Cardiac septum (tissue), 1 donor: ENCODE measurements around the gene SLC29A3. TPM values are rescaled to one million over a fixed set of nuclear protein-coding genes. Genes with fewer than 3 reads are reported as not detected.
"Not testable (repeated sequence)": the region's sequence is repeated elsewhere in the genome, so short reads cannot be mapped to it uniquely, and the experiment has no call there.

Source experiments
- DNase-seq: peaks from one replicate; pipeline ENCODE4 v3.0.0-alpha.2; 2020; ENCODE audit warnings: low spot score
- intact Hi-C: fragments of 100-400 bp; cut with DNase I; formaldehyde crosslinking; loops from one replicate; pipeline ENCODE4 v1.14.0; 2022
- long read RNA-seq: library from polyadenylated mRNA; unstranded; transcript quantifications from one replicate; pipeline ENCODE4 v2.0.0, GENCODE V29; 2021
- total RNA-seq: library from RNA; stranded (reverse); fragmentation: NEBNext Ultra II Directional; extraction: Animal tissue kit (Norgen Biotek cat#: 25700); gene quantifications from one replicate; pipeline ENCODE4 v1.2.1, GENCODE V29; 2021
- donor health status: DM: no; HTN: no; CAD: no.

SLC29A3 gene
- total RNA-seq: 1.6 TPM
- long read RNA-seq, partial matches to known transcripts: 1 of 3 reads
- long read RNA-seq, other reads (novel, unspliced or antisense): 1 of 3 reads

- DNase-seq: peak; percentile 88
- intact Hi-C loops: loop anchor here (2.0 to 5.0 kb wide), 6 partner anchors 58 to 578 kb away; no protein-coding TSS in a partner anchor
Measured at GRCh38 chr10:71319042-71319799, at the start of gene SLC29A3. Gene SLC29A3 (plus strand): TSS chr10:71319259. CDS start chr10:71319310, 51 bp downstream.

GRCh38 chr10:71269301-71270288 is 49.5 kb upstream of the SLC29A3 start:
- DNase-seq: no peak
- intact Hi-C loops: loop anchor here (2.0 to 5.0 kb wide), 4 partner anchors 37 to 207 kb away; partner anchors contain the start of gene UNC5B

- no peak for DNase-seq
- intact Hi-C loops: loop anchor here (5.0 kb wide), 1 partner anchor 143 kb away; no protein-coding TSS in a partner anchor
Measured at GRCh38 chr10:71270301-71271220, 48.5 kb upstream of the SLC29A3 start.

GRCh38 chr10:71271662-71272055 is 47.4 kb upstream of the SLC29A3 start:
- DNase-seq: no peak
- intact Hi-C loops: loop anchor here (5.0 kb wide), 1 partner anchor 144 kb away; no protein-coding TSS in a partner anchor

GRCh38 chr10:71272056-71272771 is 46.8 kb upstream of the SLC29A3 start:
- intact Hi-C loops: loop anchor here (5.0 kb wide), 1 partner anchor 145 kb away; no protein-coding TSS in a partner anchor
- DNase-seq: no peak

- not testable (repeated sequence) for DNase-seq
- intact Hi-C loops: loop anchor here (5.0 kb wide), 1 partner anchor 146 kb away; no protein-coding TSS in a partner anchor
Measured at GRCh38 chr10:71272974-71273373, 46.1 kb upstream of the SLC29A3 start.

- intact Hi-C loops: loop anchor here (5.0 kb wide), 1 partner anchor 146 kb away; no protein-coding TSS in a partner anchor
- no peak for DNase-seq
Measured at GRCh38 chr10:71273506-71273905, 45.6 kb upstream of the SLC29A3 start.

- intact Hi-C loops: loop anchor here (5.0 kb wide), 1 partner anchor 148 kb away; no protein-coding TSS in a partner anchor
Measured at GRCh38 chr10:71274901-71275796, 43.9 kb upstream of the SLC29A3 start.

GRCh38 chr10:71276873-71277272 is 42.2 kb upstream of the SLC29A3 start:
- intact Hi-C loops: no loop called here
- no peak for DNase-seq

More at GRCh38 chr10:71274901-71275796, 43.9 kb upstream of the SLC29A3 start:
- DNase-seq: no peak

- DNase-seq: no peak
- intact Hi-C loops: no loop called here
Measured at GRCh38 chr10:71277914-71278665, 41.0 kb upstream of the SLC29A3 start.

GRCh38 chr10:71278691-71279588 is 40.1 kb upstream of the SLC29A3 start:
- no peak for DNase-seq
- intact Hi-C loops: no loop called here

- DNase-seq: no peak
- intact Hi-C loops: no loop called here
Measured at GRCh38 chr10:71279590-71280170, 39.4 kb upstream of the SLC29A3 start.

- intact Hi-C loops: no loop called here
- no peak for DNase-seq
Measured at GRCh38 chr10:71280216-71280615, 38.8 kb upstream of the SLC29A3 start.

GRCh38 chr10:71280825-71281224 is 38.2 kb upstream of the SLC29A3 start:
- no peak for DNase-seq
- intact Hi-C loops: no loop called here
